ENCODE measurements around the gene CMTM8.

DNA sequence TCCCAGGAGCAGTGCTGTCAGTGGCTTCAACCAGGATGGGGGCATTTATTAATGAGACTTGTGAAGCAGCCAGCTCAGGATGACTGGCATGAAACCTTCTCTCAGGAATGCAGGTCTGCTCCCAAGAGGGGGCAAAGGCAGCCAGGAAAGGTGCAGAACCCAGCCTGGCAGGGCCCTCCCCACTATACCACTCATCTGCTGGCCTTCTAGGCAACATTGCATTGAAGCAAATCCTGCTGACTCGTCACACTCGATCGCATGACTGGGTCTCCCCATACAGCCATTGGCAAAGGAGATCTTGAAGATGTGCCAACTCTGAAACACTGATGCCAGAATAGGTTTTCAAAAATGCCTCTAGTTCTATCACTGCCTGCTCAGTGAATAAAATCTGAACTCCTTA is 87.4 kb downstream of the CMTM8 start:
- TF ChIP-seq, protein P1, sequence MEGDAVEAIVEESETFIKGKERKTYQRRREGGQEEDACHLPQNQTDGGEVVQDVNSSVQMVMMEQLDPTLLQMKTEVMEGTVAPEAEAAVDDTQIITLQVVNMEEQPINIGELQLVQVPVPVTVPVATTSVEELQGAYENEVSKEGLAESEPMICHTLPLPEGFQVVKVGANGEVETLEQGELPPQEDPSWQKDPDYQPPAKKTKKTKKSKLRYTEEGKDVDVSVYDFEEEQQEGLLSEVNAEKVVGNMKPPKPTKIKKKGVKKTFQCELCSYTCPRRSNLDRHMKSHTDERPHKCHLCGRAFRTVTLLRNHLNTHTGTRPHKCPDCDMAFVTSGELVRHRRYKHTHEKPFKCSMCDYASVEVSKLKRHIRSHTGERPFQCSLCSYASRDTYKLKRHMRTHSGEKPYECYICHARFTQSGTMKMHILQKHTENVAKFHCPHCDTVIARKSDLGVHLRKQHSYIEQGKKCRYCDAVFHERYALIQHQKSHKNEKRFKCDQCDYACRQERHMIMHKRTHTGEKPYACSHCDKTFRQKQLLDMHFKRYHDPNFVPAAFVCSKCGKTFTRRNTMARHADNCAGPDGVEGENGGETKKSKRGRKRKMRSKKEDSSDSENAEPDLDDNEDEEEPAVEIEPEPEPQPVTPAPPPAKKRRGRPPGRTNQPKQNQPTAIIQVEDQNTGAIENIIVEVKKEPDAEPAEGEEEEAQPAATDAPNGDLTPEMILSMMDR (IDR thresholded peaks at IDR 0.05; ENCODE audit: borderline replicate concordance, extremely low read depth, low read length, poor library complexity, severe bottlenecking) = no peak
- TF ChIP-seq EZH2 (IDR thresholded peaks at IDR 0.05; ENCODE audit: borderline replicate concordance, low read depth, low read length, severe bottlenecking) = no peak
